ENCODE measurements around the gene C1orf35. TPM values are rescaled to one million over a fixed set of nuclear protein-coding genes. Genes with fewer than 3 reads are reported as not detected.

C1orf35 gene
- total and polyA plus RNA-seq, 9 of the 15 experiments (the other 6 are each of a cell fraction or from before 2014, with no cell fraction given) = 3.2 to 48.7 (median 12.5) TPM

- TF ChIP-seq AFF1 (IDR thresholded peaks at IDR 0.05; ENCODE audit: low read depth in 1 of 2, partially characterized antibody in 2 of 2) (no peak), KAT2B (IDR thresholded peaks at IDR 0.05; ENCODE audit: low read depth, low read length) (no peak), ZFPM2 (CRISPR knock-in tag; IDR thresholded peaks at IDR 0.05) (no peak), FOSL1 (tag; conservative IDR thresholded peaks at IDR 0.05) (peak; percentile 61), CEBPG (CRISPR knock-in tag; IDR thresholded peaks at IDR 0.05) (no peak), CEBPG (tag; conservative IDR thresholded peaks at IDR 0.05 in 1 of 2, IDR thresholded peaks at IDR 0.05 in 1 of 2) (no peak), NFRKB (IDR thresholded peaks at IDR 0.05; ENCODE audit: low read depth) (no peak; the same call in 1 of the 2 replicates), SRSF3 (IDR thresholded peaks at IDR 0.05; ENCODE audit: insufficient read depth, low read length) (no peak), ZNF239 (CRISPR knock-in tag; IDR thresholded peaks at IDR 0.05) (no peak), KLF16 (IDR thresholded peaks at IDR 0.05) (peak; percentile 96), CHD7 (IDR thresholded peaks at IDR 0.05; ENCODE audit: low read depth, low read length) (no peak), ZBTB1 (CRISPR knock-in tag; IDR thresholded peaks at IDR 0.05; ENCODE audit: borderline replicate concordance, low read depth) (peak; percentile 75)
Measured at GRCh38 chr1:228139931-228140723, 37.0 kb upstream of the C1orf35 start, which contains the start of gene GUK1 (continued).
